ENCODE measurements around the gene PAAF1.
"Not testable (repeated sequence)": the region's sequence is repeated elsewhere in the genome, so short reads cannot be mapped to it uniquely, and the experiment has no call there.

Gene PAAF1

DNA sequence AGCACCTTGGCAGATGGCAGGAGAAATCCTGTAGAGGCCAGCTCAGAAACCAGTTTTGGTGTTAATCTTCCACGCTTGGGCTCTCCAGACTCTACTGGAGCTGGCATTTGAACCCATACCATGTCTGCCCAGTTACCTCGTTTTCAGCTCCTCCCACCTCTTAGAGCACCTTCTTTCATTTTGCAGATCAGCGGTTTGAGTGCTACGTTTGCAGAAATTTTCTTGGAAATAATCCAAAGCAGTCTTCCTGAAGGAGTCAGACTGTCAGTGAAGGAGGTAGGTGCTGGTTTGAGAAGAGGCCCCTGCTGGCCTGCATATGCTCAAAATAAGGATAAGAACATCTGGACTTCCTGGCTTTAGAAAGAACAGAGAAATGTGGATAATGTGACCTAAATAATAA lies 13.8 kb upstream of the PAAF1 start:
- H3K27ac ChIP-seq (ENCODE audit: low read depth, low read length), result no peak overlapping the region
- no peaks in the 10 kb centered on the region for H3K4me1 ChIP-seq (ENCODE audit: insufficient read depth, low read length)
- no peak overlapping the region for H3K9ac ChIP-seq (ENCODE audit: low read length)
- peaks cover 24% of the 10 kb centered on the region for H3K36me3 ChIP-seq (ENCODE audit: insufficient read depth, low read length)
- no peak overlapping the region for H3K4me3 ChIP-seq (ENCODE audit: low read depth in 1 of 2, low read length in 2 of 2)
- no peaks in the 10 kb centered on the region for H3K9me3 ChIP-seq (ENCODE audit: low read length)
- H3K27me3 ChIP-seq (ENCODE audit: control insufficient read depth in 1 of 2, insufficient read depth in 2 of 2, low read length in 2 of 2), result no peaks in the 10 kb centered on the region

DNA sequence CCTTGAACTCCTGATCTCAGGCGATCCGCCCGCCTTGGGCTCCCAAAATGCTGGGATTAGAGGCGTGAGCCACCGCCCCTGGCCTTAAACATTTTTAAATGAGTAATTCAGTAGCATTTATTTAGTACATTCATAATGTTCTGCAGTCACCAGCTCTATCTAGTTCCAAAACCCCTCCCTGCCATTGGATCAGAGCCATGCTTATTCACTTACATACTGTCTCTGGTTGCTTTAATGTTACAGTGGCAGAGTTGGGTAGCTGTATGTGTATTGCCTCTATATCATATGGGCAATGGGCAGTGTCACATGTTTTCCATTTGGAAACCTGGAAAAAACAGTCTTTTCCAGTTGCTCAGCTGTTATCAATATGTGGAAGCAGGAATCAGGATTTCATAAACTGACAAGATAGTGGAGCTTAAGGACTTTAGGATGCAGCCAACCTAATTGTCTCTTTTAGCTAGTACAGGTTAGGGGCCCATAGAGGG lies 10.7 kb upstream of the PAAF1 start:
- no peak overlapping the region for H3K27ac ChIP-seq (ENCODE audit: low read depth, low read length)

DNA sequence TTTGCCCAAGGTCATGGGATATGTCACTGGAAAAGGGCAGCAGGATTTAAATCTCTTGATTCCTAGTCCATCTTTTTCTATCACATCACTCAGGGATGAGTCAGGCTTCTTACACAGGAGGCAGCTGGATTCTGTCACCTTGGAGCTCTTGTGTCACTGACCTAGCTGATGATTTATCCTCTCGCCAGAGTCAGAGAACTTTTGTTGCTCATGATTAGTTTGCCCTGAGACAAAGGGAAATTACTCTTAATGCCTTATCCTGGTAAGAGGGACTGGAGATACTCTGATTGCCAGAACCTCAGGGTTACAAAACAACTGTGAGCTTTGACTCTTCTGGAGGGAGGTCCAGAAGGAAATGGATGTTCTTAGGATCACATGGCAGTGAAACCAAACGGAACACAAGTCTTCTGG lies 10.2 kb upstream of the PAAF1 start:
- peaks cover 24% of the 10 kb centered on the region for H3K36me3 ChIP-seq (ENCODE audit: insufficient read depth, low read length)
- no peaks in the 10 kb centered on the region for H3K9me3 ChIP-seq (ENCODE audit: low read length)
- H3K4me1 ChIP-seq (ENCODE audit: insufficient read depth, low read length), result no peaks in the 10 kb centered on the region
- no peak overlapping the region for H3K27ac ChIP-seq (ENCODE audit: low read depth, low read length)
- H3K27me3 ChIP-seq (ENCODE audit: control insufficient read depth in 1 of 2, insufficient read depth in 2 of 2, low read length in 2 of 2), result no peaks in the 10 kb centered on the region
- H3K4me3 ChIP-seq (ENCODE audit: low read depth in 1 of 2, low read length in 2 of 2), result no peak overlapping the region
- no peak overlapping the region for H3K9ac ChIP-seq (ENCODE audit: low read length)

More for the DNA sequence above, 10.7 kb upstream of the PAAF1 start:
- Histone ChIP-seq H3K9ac (ENCODE audit: low read length) (no peak overlapping the region), H3K9me3 (ENCODE audit: low read length) (no peaks in the 10 kb centered on the region), H3K27me3 (ENCODE audit: control insufficient read depth in 1 of 2, insufficient read depth in 2 of 2, low read length in 2 of 2) (no peaks in the 10 kb centered on the region), H3K4me3 (ENCODE audit: low read depth in 1 of 2, low read length in 2 of 2) (no peak overlapping the region), H3K4me1 (ENCODE audit: insufficient read depth, low read length) (no peaks in the 10 kb centered on the region), H3K36me3 (ENCODE audit: insufficient read depth, low read length) (peaks cover 23% of the 10 kb centered on the region)

DNA sequence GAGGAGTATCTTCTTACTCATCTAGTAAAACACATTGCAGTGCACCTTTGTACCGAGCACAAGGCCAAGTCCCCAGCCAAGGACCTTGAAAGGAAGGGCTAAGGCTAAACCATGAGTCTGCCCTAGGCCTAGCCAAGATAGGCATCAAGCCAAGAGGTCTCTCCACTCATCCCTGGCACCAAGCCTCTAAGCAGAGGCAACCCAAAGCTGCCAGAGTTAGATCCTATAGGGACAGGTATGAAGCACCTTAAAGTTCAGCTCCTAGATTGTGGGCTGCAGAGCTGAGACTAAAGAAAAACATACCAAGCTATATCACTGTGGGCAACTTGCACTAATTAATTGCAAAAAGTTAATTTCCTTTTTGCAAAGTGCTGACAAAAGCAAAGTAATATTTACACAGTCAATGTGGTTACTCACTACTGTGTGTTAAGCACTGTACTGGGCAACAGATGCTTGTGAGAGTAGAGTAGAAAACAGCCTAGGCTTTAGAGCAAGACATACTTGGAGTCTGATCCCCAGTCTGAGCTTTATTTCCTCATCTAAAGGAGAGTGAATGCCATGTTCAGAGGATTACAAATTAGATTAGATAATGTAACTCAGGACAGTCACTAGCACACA lies 7.4 kb upstream of the PAAF1 start:
- H3K4me1 ChIP-seq (ENCODE audit: insufficient read depth, low read length), result no peaks in the 10 kb centered on the region
- no peaks in the 10 kb centered on the region for H3K27me3 ChIP-seq (ENCODE audit: control insufficient read depth in 1 of 2, insufficient read depth in 2 of 2, low read length in 2 of 2)
- H3K4me3 ChIP-seq (ENCODE audit: low read depth in 1 of 2, low read length in 2 of 2), result no peak overlapping the region
- H3K9me3 ChIP-seq (ENCODE audit: low read length), result no peaks in the 10 kb centered on the region
- peaks cover 35% of the 10 kb centered on the region for H3K36me3 ChIP-seq (ENCODE audit: insufficient read depth, low read length)
- H3K9ac ChIP-seq (ENCODE audit: low read length), result no peak overlapping the region
- H3K27ac ChIP-seq (ENCODE audit: low read depth, low read length), result no peak overlapping the region

GRCh38 chr11:73870261-73870660 lies 6.5 kb upstream of the PAAF1 start:
- no peaks in the 10 kb centered on the region for H3K27me3 ChIP-seq (ENCODE audit: control insufficient read depth in 1 of 2, insufficient read depth in 2 of 2, low read length in 2 of 2)
- H3K9ac ChIP-seq (ENCODE audit: low read length), result no peak overlapping the region

GRCh38 chr11:73872749-73873357 lies 3.9 kb upstream of the PAAF1 start:
- Histone ChIP-seq H3K9ac (ENCODE audit: low read length) (no peak overlapping the region), H3K4me3 (ENCODE audit: low read depth in 1 of 2, low read length in 2 of 2) (no peak overlapping the region), H3K27ac (ENCODE audit: low read depth, low read length) (no peak overlapping the region), H3K9me3 (ENCODE audit: low read length) (no peaks in the 10 kb centered on the region), H3K4me1 (ENCODE audit: insufficient read depth, low read length) (peaks cover 18% of the 10 kb centered on the region), H3K36me3 (ENCODE audit: insufficient read depth, low read length) (peaks cover 33% of the 10 kb centered on the region), H3K27me3 (ENCODE audit: control insufficient read depth in 1 of 2, insufficient read depth in 2 of 2, low read length in 2 of 2) (no peaks in the 10 kb centered on the region)

More at GRCh38 chr11:73870261-73870660, 6.5 kb upstream of the PAAF1 start:
- Histone ChIP-seq H3K36me3 (ENCODE audit: insufficient read depth, low read length) (peaks cover 33% of the 10 kb centered on the region), H3K27ac (ENCODE audit: low read depth, low read length) (no peak overlapping the region), H3K9me3 (ENCODE audit: low read length) (no peaks in the 10 kb centered on the region), H3K4me1 (ENCODE audit: insufficient read depth, low read length) (peaks cover 2% of the 10 kb centered on the region), H3K4me3 (ENCODE audit: low read depth in 1 of 2, low read length in 2 of 2) (no peak overlapping the region)

- Histone ChIP-seq H3K36me3 (ENCODE audit: insufficient read depth, low read length) (peaks cover 24% of the 10 kb centered on the region), H3K9me3 (ENCODE audit: low read length) (no peaks in the 10 kb centered on the region), H3K27ac (ENCODE audit: low read depth, low read length) (no peak overlapping the region), H3K27me3 (ENCODE audit: control insufficient read depth in 1 of 2, insufficient read depth in 2 of 2, low read length in 2 of 2) (no peaks in the 10 kb centered on the region), H3K4me1 (ENCODE audit: insufficient read depth, low read length) (peaks cover 18% of the 10 kb centered on the region), H3K4me3 (ENCODE audit: low read depth in 1 of 2, low read length in 2 of 2) (peak overlapping the region in 1 of 2 donors; percentile 99), H3K9ac (ENCODE audit: low read length) (no peak overlapping the region)
Observed at GRCh38 chr11:73875380-73875779, 1.4 kb upstream of the PAAF1 start.

DNA sequence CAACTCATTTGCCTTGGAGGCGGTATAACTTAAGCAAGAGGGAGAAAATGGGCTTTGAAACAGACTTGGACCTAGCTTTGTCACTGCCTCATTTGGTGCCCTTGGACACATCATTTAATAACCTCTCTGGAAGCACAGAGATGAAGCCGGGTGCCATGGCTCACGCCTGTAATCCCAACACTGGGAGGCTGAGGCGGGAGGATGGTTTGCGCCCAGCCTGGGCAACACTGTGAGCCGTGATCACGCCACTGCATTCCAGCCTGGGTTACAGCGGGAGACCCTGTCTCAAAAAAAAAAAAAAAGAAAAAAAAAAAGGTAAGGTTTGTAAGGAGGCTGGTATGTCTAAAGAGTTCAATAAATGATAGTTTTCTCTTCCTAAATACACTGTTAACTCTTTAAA lies 959 bp upstream of the PAAF1 start:
- Histone ChIP-seq H3K27ac (ENCODE audit: low read depth, low read length) (peak overlapping the region; percentile 86), H3K4me3 (ENCODE audit: low read depth in 1 of 2, low read length in 2 of 2) (peak overlapping the region; percentile 58 to 99), H3K9me3 (ENCODE audit: low read length) (no peaks in the 10 kb centered on the region), H3K4me1 (ENCODE audit: insufficient read depth, low read length) (peaks cover 18% of the 10 kb centered on the region), H3K27me3 (ENCODE audit: control insufficient read depth in 1 of 2, insufficient read depth in 2 of 2, low read length in 2 of 2) (no peaks in the 10 kb centered on the region), H3K36me3 (ENCODE audit: insufficient read depth, low read length) (peaks cover 24% of the 10 kb centered on the region), H3K9ac (ENCODE audit: low read length) (peak overlapping the region; percentile 95)

GRCh38 chr11:73878771-73879170 lies 2.0 kb downstream of the PAAF1 start:
- Histone ChIP-seq H3K9me3 (ENCODE audit: low read length) (no peaks in the 10 kb centered on the region), H3K9ac (ENCODE audit: low read length) (no peak overlapping the region), H3K27ac (ENCODE audit: low read depth, low read length) (no peak overlapping the region), H3K27me3 (ENCODE audit: control insufficient read depth in 1 of 2, insufficient read depth in 2 of 2, low read length in 2 of 2) (no peaks in the 10 kb centered on the region), H3K4me3 (ENCODE audit: low read depth in 1 of 2, low read length in 2 of 2) (no peak overlapping the region), H3K36me3 (ENCODE audit: insufficient read depth, low read length) (peaks cover 2% of the 10 kb centered on the region), H3K4me1 (ENCODE audit: insufficient read depth, low read length) (peaks cover 18% of the 10 kb centered on the region)

GRCh38 chr11:73880449-73880848 lies 3.6 kb downstream of the PAAF1 start:
- not testable (repeated sequence) for H3K27ac ChIP-seq (ENCODE audit: low read depth, low read length); H3K9ac ChIP-seq (ENCODE audit: low read length); H3K9me3 ChIP-seq (ENCODE audit: low read length); H3K4me3 ChIP-seq (ENCODE audit: low read depth in 1 of 2, low read length in 2 of 2); H3K27me3 ChIP-seq (ENCODE audit: control insufficient read depth in 1 of 2, insufficient read depth in 2 of 2, low read length in 2 of 2); H3K36me3 ChIP-seq (ENCODE audit: insufficient read depth, low read length)
- H3K4me1 ChIP-seq (ENCODE audit: insufficient read depth, low read length), result peaks cover 14% of the 10 kb centered on the region

- Histone ChIP-seq H3K9ac (ENCODE audit: low read length) (no peak overlapping the region), H3K9me3 (ENCODE audit: low read length) (no peaks in the 10 kb centered on the region), H3K36me3 (ENCODE audit: insufficient read depth, low read length) (no peaks in the 10 kb centered on the region), H3K4me3 (ENCODE audit: low read depth in 1 of 2, low read length in 2 of 2) (no peak overlapping the region), H3K27ac (ENCODE audit: low read depth, low read length) (no peak overlapping the region), H3K27me3 (ENCODE audit: control insufficient read depth in 1 of 2, insufficient read depth in 2 of 2, low read length in 2 of 2) (no peaks in the 10 kb centered on the region), H3K4me1 (ENCODE audit: insufficient read depth, low read length) (no peaks in the 10 kb centered on the region)
Observed at GRCh38 chr11:73883856-73884255, 7.1 kb downstream of the PAAF1 start.

- no peaks in the 10 kb centered on the region for H3K9me3 ChIP-seq (ENCODE audit: low read length)
- H3K27ac ChIP-seq (ENCODE audit: low read depth, low read length), result no peak overlapping the region
- H3K36me3 ChIP-seq (ENCODE audit: insufficient read depth, low read length), result peaks cover 24% of the 10 kb centered on the region
- H3K4me3 ChIP-seq (ENCODE audit: low read depth in 1 of 2, low read length in 2 of 2), result no peak overlapping the region
- H3K4me1 ChIP-seq (ENCODE audit: insufficient read depth, low read length), result no peaks in the 10 kb centered on the region
- no peak overlapping the region for H3K9ac ChIP-seq (ENCODE audit: low read length)
- H3K27me3 ChIP-seq (ENCODE audit: control insufficient read depth in 1 of 2, insufficient read depth in 2 of 2, low read length in 2 of 2), result no peaks in the 10 kb centered on the region
Observed at GRCh38 chr11:73888244-73888643, 11.4 kb downstream of the PAAF1 start.
